CMK (cell line): ENCODE measurements around the gene HDHD5.

Experiments used
- DNase-seq: peaks from one replicate; pipeline ENCODE4 v3.0.0-alpha.2; 2010; ENCODE audit warnings: low read depth

HDHD5 gene

DNA sequence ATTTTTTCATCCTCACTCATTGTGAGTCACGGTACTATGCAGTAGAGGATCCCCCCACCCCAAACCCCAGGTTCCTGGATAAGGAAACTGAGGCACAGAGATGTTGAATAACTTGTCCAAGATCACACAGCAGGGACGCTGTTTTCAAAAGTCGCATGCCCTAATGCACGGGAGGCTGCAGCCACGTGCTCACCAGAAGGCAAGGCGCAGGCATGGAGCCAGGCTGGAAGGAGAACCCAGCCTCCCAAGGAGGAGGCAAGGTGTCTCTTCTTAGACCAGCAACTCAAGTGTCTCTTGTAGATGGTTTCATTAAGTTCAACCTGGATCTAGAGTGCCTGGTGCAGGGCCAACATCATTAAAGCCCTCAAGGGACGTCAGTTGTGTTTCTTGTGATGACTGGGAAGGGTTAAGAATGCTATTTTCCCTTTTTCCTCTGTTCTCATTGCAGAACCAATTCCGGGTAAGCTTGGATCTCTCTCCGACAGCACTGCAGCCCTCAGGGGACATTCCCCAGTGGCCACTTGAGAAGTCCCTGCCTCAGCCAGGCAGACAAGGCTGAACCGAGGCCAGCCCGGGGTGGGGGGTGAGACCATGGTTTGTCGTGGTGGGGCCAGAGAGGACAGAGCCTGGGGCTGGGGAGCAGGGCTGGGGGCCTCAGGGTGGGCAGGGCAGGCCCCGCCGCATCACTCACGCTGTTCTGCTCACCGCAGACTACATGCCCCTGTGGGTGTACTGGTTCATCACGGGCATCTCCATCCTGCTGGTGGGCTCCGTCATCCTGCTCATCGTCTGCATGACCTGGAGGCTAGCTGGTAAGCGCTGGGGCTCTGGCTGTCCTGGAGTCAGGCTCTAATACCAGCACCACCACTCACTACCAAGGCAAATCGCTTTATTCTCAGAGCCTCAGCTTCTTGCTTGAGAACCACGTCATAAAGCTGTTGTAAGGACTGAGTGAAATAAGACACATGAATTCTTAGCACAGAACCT is 53.6 kb downstream of the HDHD5 start:
- no peak for DNase-seq

- no peak for DNase-seq
These were observed 54.6 kb downstream of the HDHD5 start for GRCh38 chr22:17104336-17104935.

DNA sequence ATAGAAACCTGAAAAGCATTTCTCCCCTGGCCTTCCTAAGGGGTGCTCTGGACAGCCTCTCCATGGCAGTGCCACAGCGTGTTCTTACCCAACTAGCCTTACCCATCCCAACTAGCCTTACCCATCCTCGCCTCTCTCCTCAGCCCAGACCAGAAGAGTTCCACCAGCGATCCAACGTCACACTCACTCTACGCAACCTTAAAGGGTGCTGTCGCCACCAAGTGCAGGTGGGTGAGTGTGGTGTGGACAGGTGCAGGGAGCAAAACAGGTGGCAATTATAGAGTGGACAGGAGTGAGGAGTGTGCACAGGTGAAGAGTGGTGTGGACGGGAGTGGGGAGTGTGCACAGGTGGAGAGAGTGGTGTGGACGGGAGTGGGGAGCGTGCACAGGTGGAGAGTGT is 55.7 kb downstream of the HDHD5 start:
- no peak for DNase-seq

DNA sequence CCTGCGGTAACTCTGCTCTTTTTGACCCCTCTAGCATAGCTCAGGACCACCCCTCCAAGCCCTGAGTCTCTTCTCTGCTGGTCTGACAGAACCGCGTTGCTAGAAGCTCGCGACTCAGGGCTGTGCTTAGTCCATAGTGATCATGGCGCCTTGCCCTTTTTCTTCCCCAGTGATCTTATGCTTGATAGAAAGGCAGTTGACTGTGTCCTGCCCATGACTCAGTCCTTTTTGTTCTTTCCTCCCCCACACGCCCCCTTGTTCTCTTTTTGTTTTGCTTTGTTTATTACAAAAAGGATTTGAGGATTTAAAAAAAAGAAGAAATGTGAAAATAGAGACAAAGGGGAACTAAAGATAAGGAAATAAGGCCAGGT is 56.8 kb downstream of the HDHD5 start:
- DNase-seq: no peak

- no peak for DNase-seq
These were observed 57.4 kb downstream of the HDHD5 start for GRCh38 chr22:17101475-17102296.

DNA sequence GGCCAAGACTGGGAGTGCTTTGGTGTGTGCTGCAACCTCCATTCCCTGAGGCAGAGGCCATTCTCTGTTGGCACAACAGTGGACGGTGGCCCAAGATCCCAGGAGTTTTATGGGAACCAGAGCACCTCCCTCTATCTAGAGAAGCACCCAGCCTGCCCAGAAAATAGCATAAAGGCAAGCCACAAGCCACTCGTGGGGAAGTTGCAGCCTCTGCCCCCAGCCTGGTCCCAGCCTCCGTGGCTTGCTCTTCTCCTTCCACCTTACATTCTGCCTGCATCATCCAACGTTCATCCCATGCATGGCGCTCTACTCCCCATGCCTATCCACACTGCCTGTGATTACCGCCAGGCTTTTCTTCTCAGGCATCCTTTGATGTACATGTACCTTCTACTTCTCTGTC is 58.5 kb downstream of the HDHD5 start:
- DNase-seq: no peak

GRCh38 chr22:17098379-17098819 is 60.7 kb downstream of the HDHD5 start:
- peak; percentile 58 for DNase-seq

GRCh38 chr22:17097701-17098100 is 61.4 kb downstream of the HDHD5 start:
- DNase-seq: no peak

- no peak for DNase-seq
These were observed 62.0 kb downstream of the HDHD5 start for GRCh38 chr22:17097062-17097461.

DNA sequence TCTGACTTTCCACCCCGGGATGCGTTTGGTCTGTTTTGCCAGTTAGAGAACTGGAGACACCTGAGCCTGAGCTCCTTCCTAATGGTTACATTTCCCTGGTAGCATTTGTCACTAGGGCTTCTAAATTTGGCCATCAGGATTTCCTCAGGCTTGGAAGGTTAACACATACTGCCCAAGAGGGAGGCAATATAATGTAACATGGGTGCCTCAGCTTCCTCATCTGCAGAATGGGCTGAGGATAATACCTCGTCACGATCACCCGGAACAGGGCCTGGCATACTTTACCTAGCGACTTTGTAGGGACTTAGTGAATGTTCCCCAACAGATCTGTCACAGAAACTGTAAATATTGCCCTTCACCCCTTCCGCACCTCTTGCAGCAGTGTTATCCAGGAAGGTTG is 63.0 kb downstream of the HDHD5 start:
- DNase-seq: no peak

GRCh38 chr22:17095538-17095937 is 63.5 kb downstream of the HDHD5 start:
- DNase-seq: no peak

- DNase-seq: no peak
These were observed 66.0 kb downstream of the HDHD5 start for GRCh38 chr22:17093081-17093480.

GRCh38 chr22:17091851-17092250 is 67.2 kb downstream of the HDHD5 start:
- DNase-seq: no peak

GRCh38 chr22:17090550-17090949 is 68.5 kb downstream of the HDHD5 start:
- no peak for DNase-seq
